ENCODE results near the gene ETV3. TPM values are rescaled to one million over a fixed set of nuclear protein-coding genes. Genes with fewer than 3 reads are reported as not detected.

Gene ETV3
- total RNA-seq, 1 experiment from 2014 or later: 21.2 TPM

- Histone ChIP-seq H3K9me2 (ENCODE audit: insufficient read depth) (no peaks in the 10 kb centered on the region), H3K9ac (ENCODE audit: low read length) (no peak overlapping the region), H3K27me3 (ENCODE audit: insufficient read depth, low read length) (no peaks in the 10 kb centered on the region), H3K9me3 (ENCODE audit: control insufficient read depth in 1 of 2, insufficient read depth in 1 of 2, low read depth in 1 of 2, low read length in 2 of 2) (no peaks in the 10 kb centered on the region), H2AFZ (ENCODE audit: low read depth, low read length, poor library complexity, severe bottlenecking) (no peak overlapping the region), H3K4me3 (replicated peaks in 1 of 2; ENCODE audit: low read depth in 1 of 2, low read length in 2 of 2) (no peak overlapping the region), H4K20me1 (ENCODE audit: insufficient read depth) (no peaks in the 10 kb centered on the region), H3K27ac (ENCODE audit: low read depth, low read length) (no peak overlapping the region), H3K36me3 (ENCODE audit: control insufficient read depth in 1 of 2, insufficient read depth in 2 of 2, low read length in 2 of 2) (no peaks in the 10 kb centered on the region), H3K4me2 (ENCODE audit: low read length) (no peak overlapping the region), H3K4me1 (ENCODE audit: control insufficient read depth in 1 of 2, insufficient read depth in 2 of 2, low read length in 2 of 2) (peaks cover 8 to 29% of the 10 kb centered on the region in 2 experiments; a peak in 3 of 4 replicates), H3K79me2 (ENCODE audit: insufficient read depth, low read length) (no peaks in the 10 kb centered on the region)
- TF ChIP-seq CEBPB (IDR thresholded peaks at IDR 0.05; ENCODE audit: low read depth) (no peak), CTCF (IDR thresholded peaks at IDR 0.05 in 2 of 3, conservative IDR thresholded peaks at IDR 0.05 in 1 of 3; ENCODE audit: borderline replicate concordance in 1 of 3, insufficient read depth in 1 of 3, low read depth in 2 of 3, low read length in 2 of 3) (no peak), MAX (IDR thresholded peaks at IDR 0.05) (no peak), SRF (IDR thresholded peaks at IDR 0.05; ENCODE audit: low read depth) (no peak), ELF1 (IDR thresholded peaks at IDR 0.05; ENCODE audit: borderline replicate concordance, low read depth) (no peak), ZNF274 (IDR thresholded peaks at IDR 0.05; ENCODE audit: low read depth, low read length) (no peak), EZH2phosphoT487 (IDR thresholded peaks at IDR 0.05; ENCODE audit: borderline replicate concordance) (no peak), RAD21 (IDR thresholded peaks at IDR 0.05; ENCODE audit: low read depth) (no peak), ATF3 (IDR thresholded peaks at IDR 0.05) (no peak), FOSL1 (IDR thresholded peaks at IDR 0.05; ENCODE audit: low read depth) (no peak), REST (IDR thresholded peaks at IDR 0.05; ENCODE audit: low read depth) (no peak), JUND (IDR thresholded peaks at IDR 0.05) (no peak), POLR2AphosphoS5 (IDR thresholded peaks at IDR 0.05; ENCODE audit: low read depth, low read length) (no peak), POLR2A (IDR thresholded peaks at IDR 0.05; ENCODE audit: borderline replicate concordance, extremely low read depth, insufficient read depth, insufficient read length) (no peak)
- ChIA-PET POLR2A (no interaction called here), CTCF (interaction anchor here (1.5 to 5.8 kb wide), 3 partner anchors 15 to 63 kb away, joined by 3 to 140 read pairs (median 18); partner anchors contain the start of gene ETV3), RAD21 (ENCODE audit: low non-redundant PET in 1 of 2, low total read pairs in 2 of 2, uncharacterized antibody in 2 of 2, unreplicated experiment in 2 of 2) (interaction anchor here in 1 of 2 experiments (2.0 kb wide), 1 partner anchor 64 kb away, joined by 6 read pairs; no protein-coding TSS in a partner anchor)
- DNase-seq (ENCODE audit: low read depth, low spot score) (no peak), ATAC-seq (no peak)
- no TSS peak for BruUV-seq (replicated peaks)
- intact Hi-C loops (cut with micrococcal nuclease): no loop called here
Observed at GRCh38 chr1:157153746-157154145, 15.6 kb upstream of the ETV3 start.
